Activated B cell treated with CpG ODN at 0.5 μM for 24 hours (primary cell): Measurements from ENCODE around the gene TMEM151A. TPM values are rescaled to one million over a fixed set of nuclear protein-coding genes. Genes with fewer than 3 reads are reported as not detected.

ENCODE experiments used
- ATAC-seq: fragments of 200-7000 bp; cut with Tn5 transposase; one replicate; pipeline ENCODE4 v1.10.0; 2021; ENCODE audit warnings: low read depth, mild to moderate bottlenecking, moderate library complexity
- CTCF ChIA-PET: fragments of 350-600 bp; sonication (Branson Sonifier 250); formaldehyde crosslinking; loops from one replicate; lab custom pipeline; 2021; ENCODE audit warnings: antibody characterized with exemption; lab: Charles Lee
- POLR2A ChIA-PET: fragments of 350-600 bp; sonication (Branson Sonifier 250); formaldehyde crosslinking; loops from one replicate; lab custom pipeline; 2021; ENCODE audit warnings: antibody characterized with exemption; lab: Charles Lee
- DNase-seq: peaks from one replicate; pipeline ENCODE4 v3.0.0; 2022
- H3K27ac Mint-ChIP-seq: one replicate; pipeline ENCODE4 v1.8.0; 2020; ENCODE audit warnings: mixed read lengths
- H3K27me3 Mint-ChIP-seq: one replicate; pipeline ENCODE4 v1.8.0; 2021; ENCODE audit warnings: mixed read lengths
- H3K36me3 Mint-ChIP-seq: one replicate; pipeline ENCODE4 v1.8.0; 2021; ENCODE audit warnings: low read depth, mixed read lengths
- H3K4me1 Mint-ChIP-seq: one replicate; pipeline ENCODE4 v1.8.0; 2021; ENCODE audit warnings: mixed read lengths
- H3K4me3 Mint-ChIP-seq: one replicate; pipeline ENCODE4 v1.8.0; 2020; ENCODE audit warnings: mild to moderate bottlenecking, mixed read lengths
- H3K9me3 Mint-ChIP-seq: one replicate; pipeline ENCODE4 v1.8.0; 2020; ENCODE audit warnings: mixed read lengths
- intact Hi-C: fragments of 100-400 bp; cut with micrococcal nuclease; formaldehyde crosslinking; loops from one replicate; pipeline ENCODE4 v1.15.1; 2024
- total RNA-seq: library from RNA; stranded (reverse); gene quantifications from 2 replicates; pipeline ENCODE4 v1.2.3, GENCODE V29; 2022
- TF ChIP-seq, protein P1 (sequence below): fragments of 200-600 bp; IDR thresholded peaks from one replicate; pipeline ENCODE4 v1.8.0; 2022; ENCODE audit warnings: antibody characterized with exemption, mild to moderate bottlenecking

TMEM151A gene
- total RNA-seq, 1 donor from 2014 or later: not detected

DNA sequence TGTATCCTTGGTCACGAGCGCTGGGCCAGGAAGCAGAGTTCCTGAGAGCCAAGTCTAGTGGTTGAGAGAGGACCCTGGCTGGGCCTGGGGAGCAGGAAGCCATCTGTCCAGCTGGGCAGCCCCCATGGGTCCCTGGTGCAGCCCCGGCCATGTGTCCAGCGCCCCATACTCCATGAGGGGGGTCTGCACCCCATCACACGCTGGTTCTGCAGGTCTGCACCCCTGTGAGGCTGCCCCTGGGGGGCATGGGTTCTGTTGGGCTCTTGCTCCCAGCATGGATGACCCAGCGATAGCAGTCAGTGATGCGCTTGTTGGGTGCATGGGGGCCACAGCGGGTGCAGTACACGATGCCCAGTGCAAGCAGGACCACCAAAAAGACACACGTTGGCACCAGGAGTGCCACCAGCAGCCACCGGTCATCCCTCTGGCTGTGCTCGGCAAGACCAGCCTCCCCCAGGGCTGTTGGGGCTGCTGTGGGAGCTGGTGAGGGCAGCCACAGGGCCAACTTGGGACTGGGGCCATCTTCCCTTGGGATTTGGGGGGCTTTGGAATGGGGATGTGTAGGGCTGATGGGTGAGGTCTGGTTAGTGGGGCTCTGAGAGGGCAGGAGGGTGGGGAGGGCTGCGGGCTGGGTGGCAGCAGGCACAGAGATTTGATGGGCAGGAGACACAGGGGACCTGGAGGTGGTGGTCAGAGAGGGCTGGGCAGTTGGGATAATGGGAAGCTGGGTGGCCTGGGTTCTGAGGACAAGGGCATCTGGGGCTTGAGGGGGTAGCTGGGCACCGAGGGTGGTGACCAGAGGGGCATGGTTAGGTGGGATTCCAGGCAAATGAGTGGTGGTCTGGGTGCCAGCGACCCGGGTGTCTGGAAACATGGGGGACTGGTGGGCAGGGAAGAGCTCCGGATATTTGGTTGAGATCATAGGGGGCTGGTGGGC lies 23.1 kb downstream of the TMEM151A start:
- TF ChIP-seq, protein P1, sequence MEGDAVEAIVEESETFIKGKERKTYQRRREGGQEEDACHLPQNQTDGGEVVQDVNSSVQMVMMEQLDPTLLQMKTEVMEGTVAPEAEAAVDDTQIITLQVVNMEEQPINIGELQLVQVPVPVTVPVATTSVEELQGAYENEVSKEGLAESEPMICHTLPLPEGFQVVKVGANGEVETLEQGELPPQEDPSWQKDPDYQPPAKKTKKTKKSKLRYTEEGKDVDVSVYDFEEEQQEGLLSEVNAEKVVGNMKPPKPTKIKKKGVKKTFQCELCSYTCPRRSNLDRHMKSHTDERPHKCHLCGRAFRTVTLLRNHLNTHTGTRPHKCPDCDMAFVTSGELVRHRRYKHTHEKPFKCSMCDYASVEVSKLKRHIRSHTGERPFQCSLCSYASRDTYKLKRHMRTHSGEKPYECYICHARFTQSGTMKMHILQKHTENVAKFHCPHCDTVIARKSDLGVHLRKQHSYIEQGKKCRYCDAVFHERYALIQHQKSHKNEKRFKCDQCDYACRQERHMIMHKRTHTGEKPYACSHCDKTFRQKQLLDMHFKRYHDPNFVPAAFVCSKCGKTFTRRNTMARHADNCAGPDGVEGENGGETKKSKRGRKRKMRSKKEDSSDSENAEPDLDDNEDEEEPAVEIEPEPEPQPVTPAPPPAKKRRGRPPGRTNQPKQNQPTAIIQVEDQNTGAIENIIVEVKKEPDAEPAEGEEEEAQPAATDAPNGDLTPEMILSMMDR: no peak
- Mint-ChIP-seq H3K27ac (no peak overlapping the region), H3K9me3 (no peaks in the 10 kb centered on the region), H3K4me3 (no peak overlapping the region), H3K4me1 (peaks cover 53% of the 10 kb centered on the region), H3K27me3 (no peaks in the 10 kb centered on the region), H3K36me3 (peaks cover 2% of the 10 kb centered on the region)
- no peak for ATAC-seq
- intact Hi-C loops: no loop called here
- no peak for DNase-seq
- CTCF ChIA-PET: interaction anchor here (0.6 to 0.7 kb wide), 2 partner anchors 71 to 484 kb away, joined by 3 to 4 read pairs; no protein-coding TSS in a partner anchor
- POLR2A ChIA-PET: interaction anchor here (0.6 to 3.1 kb wide), 2 partner anchors 30 to 45 kb away, joined by 7 to 24 read pairs; partner anchors contain the start of gene BRMS1

DNA sequence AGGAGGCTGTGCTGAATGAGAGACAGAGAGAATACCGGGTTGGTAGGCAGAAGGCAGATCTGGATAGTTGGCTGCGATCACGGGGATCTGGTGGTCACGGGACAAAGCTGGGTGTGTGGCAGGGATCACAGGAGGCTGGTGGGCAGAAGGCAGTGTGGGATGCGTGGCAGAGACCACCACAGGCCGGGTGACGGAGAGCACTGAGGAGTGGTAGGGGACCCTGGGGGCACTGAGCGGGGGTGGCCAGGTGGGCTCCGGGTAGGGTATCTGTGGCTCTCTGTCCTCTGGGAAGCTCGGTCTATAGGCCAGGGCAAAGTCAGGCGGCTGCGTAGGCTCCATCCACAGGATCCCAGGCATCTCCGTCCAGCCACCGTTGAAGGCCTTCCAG lies 23.8 kb downstream of the TMEM151A start:
- Mint-ChIP-seq H3K9me3 (no peaks in the 10 kb centered on the region), H3K27ac (peak overlapping the region; percentile 30), H3K4me1 (peaks cover 56% of the 10 kb centered on the region), H3K27me3 (no peaks in the 10 kb centered on the region), H3K36me3 (peaks cover 2% of the 10 kb centered on the region), H3K4me3 (peak overlapping the region; percentile 6)
- ATAC-seq (no peak), DNase-seq (no peak)
- CTCF ChIA-PET: no interaction called here
- POLR2A ChIA-PET: interaction anchor here (0.6 to 0.7 kb wide), 3 partner anchors 45 to 362 kb away, joined by 3 to 7 read pairs (median 4); partner anchors contain the start of gene RBM4B
- TF ChIP-seq, protein P1: no peak
- intact Hi-C loops: no loop called here

DNA sequence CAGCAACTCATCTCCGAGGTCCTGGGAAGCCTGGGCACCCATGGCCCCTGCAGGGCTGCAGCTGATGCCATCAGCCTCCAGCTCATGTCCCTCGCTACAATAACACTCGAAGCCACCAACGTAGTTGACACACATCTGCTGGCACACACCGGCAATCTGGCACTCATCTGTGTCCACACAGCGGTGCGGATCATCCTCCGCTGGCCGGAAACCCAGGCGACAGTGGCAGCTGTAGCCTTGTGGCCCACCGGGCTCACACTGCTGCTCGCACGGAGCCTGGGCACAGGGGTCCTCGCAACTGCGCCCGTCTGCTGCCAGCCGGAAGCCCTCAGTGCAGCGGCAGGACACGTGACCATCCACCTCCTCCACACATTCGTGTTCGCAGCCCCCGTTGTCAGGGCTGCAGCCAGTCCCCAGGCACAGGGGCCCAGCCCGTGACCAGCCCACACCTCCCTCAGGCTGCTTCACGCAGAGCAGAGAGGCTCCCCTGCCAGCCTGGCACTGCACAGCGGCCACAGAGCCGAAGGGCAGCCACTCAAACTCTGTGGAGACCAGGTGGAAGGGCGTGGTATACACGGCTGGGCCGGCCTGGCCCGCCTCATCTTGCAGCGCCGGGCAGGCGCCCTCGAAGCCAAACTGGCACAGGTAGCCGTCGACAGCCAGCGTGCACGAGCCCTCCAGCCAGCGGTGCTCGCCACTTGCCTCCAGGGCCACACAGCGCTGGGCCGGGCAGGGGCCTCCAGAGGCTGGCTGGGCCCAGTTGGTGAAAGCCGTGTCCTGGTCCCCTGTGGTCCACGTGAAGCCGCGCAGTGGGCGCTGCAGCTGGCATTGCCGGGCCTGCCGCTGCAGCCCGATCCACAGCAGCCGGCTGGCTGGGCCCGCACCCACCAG lies 24.5 kb downstream of the TMEM151A start:
- peaks cover 2% of the 10 kb centered on the region for H3K36me3 Mint-ChIP-seq
- H3K27ac Mint-ChIP-seq: peak overlapping the region; percentile 30
- ATAC-seq (no peak), DNase-seq (no peak)
- TF ChIP-seq, protein P1: no peak
- H3K27me3 Mint-ChIP-seq: no peaks in the 10 kb centered on the region
- no peaks in the 10 kb centered on the region for H3K9me3 Mint-ChIP-seq
- ChIA-PET POLR2A (interaction anchor here (0.6 to 2.3 kb wide), 14 partner anchors 23 to 484 kb away, joined by 3 to 9 read pairs (median 4); partner anchors contain the start of genes RBM4B, SF3B2, YIF1A and ZDHHC24), CTCF (no interaction called here)
- H3K4me3 Mint-ChIP-seq: no peak overlapping the region
- peaks cover 56% of the 10 kb centered on the region for H3K4me1 Mint-ChIP-seq
- intact Hi-C loops: no loop called here

- H3K27ac Mint-ChIP-seq: peak within 1 kb of the TSS; percentile 90
- H3K9me3 Mint-ChIP-seq: no peaks in the 10 kb centered on the region
- H3K27me3 Mint-ChIP-seq: no peaks in the 10 kb centered on the region
- ChIA-PET CTCF (no interaction called here), POLR2A (interaction anchor here (0.6 to 2.3 kb wide), 14 partner anchors 19 to 484 kb away, joined by 3 to 9 read pairs (median 4); partner anchors contain the start of genes RIN1, SF3B2, YIF1A and ZDHHC24)
- TF ChIP-seq, protein P1: no peak
- peaks cover 1% of the 10 kb centered on the region for H3K36me3 Mint-ChIP-seq
- ATAC-seq (no peak), DNase-seq (no peak)
- H3K4me3 Mint-ChIP-seq: peak within 1 kb of the TSS; percentile 74
- peaks cover 51% of the 10 kb centered on the region for H3K4me1 Mint-ChIP-seq
- intact Hi-C loops: no loop called here
Measured at GRCh38 chr11:66316849-66317251, 25.2 kb downstream of the TMEM151A start, which contains the start of gene CD248. TSS of gene CD248 (minus strand) at chr11:66317044. CDS start at chr11:66317027, 17 bp downstream.
